Measurements from ENCODE around the gene SMC3.
"Not testable (repeated sequence)": the region's sequence is repeated elsewhere in the genome, so short reads cannot be mapped to it uniquely, and the experiment has no call there.

SMC3 gene

GRCh38 chr10:110567201-110568054 is at the start of gene SMC3:
Gene SMC3, plus strand, starts transcription at chr10:110567695. Its CDS starts 122 bp downstream, at chr10:110567817.
- peak; percentile 59 for DNase-seq

- no peak for DNase-seq
These were observed 45.0 kb upstream of the SMC3 start for GRCh38 chr10:110522365-110522988.

DNA sequence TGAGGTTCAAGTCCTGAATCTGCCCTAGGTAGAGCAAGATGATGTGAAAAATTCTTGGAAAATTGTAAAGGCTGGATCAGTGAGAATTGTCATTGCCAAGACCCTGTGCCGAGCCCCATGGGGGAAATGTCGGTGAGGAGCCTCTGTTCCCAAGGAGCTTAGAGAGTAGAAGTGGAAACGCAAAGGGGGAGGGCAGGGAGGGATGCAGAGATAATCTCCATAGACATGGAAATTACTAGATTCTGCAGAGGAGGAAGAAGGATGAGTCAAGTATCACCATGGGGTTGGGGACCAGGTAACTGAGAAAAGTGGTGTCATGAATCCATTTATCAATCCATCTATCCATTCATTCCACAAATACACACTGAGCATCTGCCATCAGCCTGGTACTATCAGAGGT is 43.8 kb upstream of the SMC3 start:
- DNase-seq = no peak

DNA sequence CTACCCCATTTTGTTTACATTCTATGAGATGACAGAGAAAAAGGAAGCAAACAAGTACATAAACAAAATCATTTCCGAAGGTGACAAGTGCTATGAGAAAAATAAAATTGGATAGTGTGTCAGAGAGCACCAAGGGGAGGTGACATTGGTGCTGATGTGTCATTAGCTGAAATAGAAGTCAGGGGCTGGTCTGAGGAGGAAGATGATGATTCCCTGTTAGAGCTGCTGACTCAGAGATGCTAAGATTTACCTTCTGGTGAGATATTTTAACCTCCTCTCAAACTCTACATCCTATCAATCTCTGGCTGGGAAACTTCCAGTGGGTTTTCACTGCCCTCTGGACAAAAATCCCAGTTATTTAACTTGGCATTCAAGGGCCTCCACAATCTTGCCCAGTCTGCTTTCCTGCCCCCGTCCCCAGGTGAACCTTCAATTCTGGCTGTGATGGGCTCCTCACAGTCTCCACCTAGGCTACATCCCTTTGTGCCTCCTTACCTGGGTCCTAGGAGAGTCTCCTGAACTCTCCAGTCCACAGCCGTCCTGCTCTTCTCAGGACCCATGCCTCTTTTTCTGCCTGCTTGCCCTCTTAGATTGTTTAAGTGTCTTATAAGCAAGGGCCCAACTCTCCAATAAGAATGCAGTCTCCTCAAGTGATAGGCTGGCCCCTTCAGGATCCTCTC is 43.2 kb upstream of the SMC3 start:
- DNase-seq = no peak

DNA sequence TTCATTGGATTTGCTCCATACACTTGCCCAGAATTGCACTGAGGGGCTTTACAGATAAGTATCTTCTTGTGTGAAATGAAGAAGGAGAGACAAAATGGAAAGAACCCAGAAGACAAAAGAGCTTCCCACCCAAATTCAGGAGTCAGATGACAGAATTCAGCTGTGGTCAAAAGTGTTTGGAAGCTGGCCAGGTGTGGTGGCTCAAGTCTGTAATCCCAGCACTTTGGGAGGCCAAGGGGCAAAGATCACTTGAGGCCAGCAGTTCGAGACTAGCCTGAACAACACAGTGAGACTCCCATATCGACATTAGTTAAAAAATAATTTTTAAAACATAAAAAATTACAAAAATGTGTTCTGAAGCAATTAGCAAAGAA is 42.6 kb upstream of the SMC3 start:
- no peak for DNase-seq

DNA sequence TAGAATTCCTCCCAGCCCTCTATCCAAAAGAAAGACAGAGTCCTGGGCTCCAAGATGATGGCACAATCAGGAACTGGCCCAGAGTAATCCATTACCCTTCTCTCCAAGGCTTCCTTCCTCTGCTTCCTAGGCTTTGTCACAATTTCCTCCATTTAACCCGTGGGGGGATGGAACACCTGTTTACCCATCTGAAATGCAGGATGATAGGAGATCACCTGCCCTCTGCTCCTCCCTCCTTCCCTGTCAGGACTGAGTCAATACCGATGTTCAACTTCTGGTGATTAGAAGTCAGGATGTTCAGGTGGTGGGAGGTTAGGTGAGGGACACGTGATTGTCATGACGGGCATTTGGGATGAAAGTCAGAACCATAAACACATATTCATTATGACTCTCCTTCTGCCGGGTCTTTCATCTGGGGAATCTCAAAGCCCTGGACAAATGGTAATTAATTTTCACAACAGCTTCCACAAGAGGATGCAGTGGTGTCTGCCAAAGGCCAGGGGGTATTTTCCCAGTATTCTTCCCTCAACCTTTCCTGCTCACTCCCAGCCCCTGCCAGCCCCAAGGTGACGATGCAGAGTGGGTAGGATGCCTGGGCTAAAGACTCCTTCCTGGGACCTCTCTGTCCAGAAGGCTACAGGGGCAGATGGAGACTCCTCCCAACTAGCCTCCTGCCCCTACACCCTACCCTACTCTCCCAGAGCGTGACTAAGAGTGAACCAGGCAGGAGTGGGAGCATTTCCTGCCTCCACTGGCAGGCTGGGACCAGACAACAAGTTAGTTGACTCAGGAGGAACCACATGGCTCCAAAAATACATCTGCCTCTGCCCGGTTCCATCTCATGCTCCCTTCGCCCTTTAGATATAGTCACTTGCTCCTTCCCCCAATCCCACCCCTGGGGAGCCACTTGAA is 41.9 kb upstream of the SMC3 start:
- no peak for DNase-seq

GRCh38 chr10:110527731-110528171 is 39.7 kb upstream of the SMC3 start:
- DNase-seq = no peak

DNA sequence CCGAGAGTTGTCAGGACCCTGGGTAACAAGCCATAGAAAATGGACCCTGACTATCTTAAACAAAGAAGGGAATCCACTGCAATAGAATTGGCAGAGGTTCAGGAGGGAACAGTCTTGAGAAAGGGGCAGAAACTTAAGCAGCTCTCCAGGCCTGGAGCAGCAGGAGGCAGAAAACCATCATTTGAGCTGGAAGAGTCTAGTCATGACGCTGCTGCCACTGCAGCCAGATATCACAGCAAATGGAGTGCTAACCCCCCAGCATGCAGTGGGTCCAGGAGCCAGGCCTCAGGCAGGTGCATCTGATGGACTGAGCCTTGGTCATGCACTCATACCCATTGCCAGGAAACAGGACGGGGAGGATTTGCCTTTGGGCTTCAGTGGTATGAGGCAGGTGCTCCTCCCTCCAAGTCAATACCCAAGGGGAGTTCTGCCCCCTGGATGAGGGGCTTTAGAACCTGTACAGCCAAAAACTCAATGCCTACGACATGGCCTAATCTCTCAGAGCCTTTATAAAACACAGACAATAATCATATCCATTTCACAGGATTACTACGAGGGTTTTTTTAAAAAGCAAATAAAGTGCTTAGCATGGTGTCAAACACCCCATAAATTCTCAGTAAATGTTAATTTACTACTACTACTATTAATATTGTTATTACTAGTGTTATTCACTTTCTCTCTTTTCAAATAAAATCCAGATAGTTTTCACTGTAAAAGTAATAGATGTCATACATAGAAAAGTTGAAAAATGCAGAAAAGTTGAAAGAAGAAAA is 39.1 kb upstream of the SMC3 start:
- no peak for DNase-seq

DNA sequence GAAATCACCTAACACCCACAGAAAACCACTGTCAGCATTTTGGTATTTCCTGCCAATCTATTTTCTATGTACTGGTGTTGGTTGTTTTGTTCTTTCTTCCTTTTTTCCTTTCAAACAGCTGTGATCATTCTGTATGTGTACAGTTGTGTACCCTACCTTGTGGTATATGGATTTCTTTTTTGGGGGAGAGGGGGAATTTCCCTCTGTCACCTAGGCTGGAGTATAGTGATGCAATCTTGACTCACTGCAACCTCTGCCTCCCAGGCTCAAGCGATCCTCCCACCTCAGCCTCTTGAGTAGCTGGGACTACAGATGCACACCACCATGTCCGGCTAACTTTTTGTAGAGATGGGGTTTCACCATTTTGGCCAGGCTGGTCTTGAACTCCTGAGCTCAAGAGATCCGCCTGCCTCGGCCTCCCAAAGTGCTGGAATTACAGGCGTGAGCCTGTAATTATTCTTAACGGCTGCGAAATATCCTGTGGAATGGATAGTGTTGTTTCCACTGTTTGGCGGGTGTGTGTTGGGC is 38.4 kb upstream of the SMC3 start:
- not testable (repeated sequence) for DNase-seq

GRCh38 chr10:110529596-110530011 is 37.9 kb upstream of the SMC3 start:
- DNase-seq = no peak

GRCh38 chr10:110530131-110530831 is 37.2 kb upstream of the SMC3 start:
- DNase-seq = no peak

GRCh38 chr10:110531687-110532086 is 35.8 kb upstream of the SMC3 start:
- DNase-seq = no peak

DNA sequence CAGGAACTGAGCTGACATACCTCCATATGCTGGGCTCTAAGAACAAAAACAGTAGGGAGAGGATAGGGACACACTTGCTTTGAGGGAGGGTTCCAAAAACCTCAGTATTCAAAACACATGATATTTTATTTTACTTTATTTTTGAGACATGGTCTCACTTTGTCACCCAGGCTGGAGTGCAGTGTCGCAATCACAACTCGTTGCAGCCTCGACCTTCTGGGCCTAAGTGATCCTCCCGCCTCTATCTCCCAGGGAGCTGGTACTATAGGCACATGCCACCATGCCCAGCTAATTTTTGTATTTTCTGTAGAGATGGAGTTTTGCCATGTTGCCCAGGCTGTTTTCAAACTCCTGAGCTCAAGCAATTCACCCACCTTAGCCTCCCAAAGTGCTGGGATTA is 34.9 kb upstream of the SMC3 start:
- DNase-seq = not testable (repeated sequence)

DNA sequence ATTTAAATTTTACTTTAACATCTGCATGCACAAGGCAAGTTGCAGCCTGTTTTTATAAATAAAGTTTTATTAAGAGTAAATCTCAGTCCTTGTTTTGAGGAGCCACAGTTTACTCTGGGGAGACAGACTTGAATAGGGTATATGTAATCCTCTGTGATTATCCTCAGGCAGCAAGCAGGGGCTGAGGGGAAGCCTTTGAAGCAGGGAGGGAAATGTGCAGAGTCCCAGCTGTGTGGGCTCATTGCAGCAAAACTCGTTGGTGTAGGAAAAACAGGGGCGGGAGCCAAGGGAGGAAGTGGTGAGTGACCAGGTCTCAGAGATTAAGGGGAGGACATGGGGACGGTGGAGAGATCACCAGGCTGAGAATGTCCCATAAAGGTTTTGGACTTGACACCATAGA is 34.3 kb upstream of the SMC3 start:
- DNase-seq = no peak

DNA sequence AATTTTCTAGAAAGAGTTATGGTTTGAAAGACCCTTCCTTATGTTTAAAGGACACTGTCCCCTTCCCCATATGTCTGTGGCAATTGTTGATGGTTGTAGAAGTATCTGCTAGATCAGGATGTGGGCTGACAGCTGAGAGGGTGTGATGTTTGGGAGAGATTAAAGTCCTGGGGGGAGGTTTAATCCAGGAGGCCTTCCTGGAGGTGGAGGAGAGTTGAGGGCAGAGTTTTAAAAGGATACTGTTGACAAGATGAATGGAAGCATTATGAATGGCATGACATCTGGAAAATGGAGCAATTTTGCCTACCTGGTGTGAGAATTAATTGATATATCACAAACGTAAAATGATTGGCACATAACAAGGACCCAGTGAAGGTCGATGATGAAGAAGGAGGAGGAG is 32.9 kb upstream of the SMC3 start:
- DNase-seq = no peak

GRCh38 chr10:110535958-110536891 is 31.3 kb upstream of the SMC3 start:
- DNase-seq = no peak

GRCh38 chr10:110539091-110539490 is 28.4 kb upstream of the SMC3 start:
- DNase-seq = no peak

GRCh38 chr10:110540031-110540430 is 27.5 kb upstream of the SMC3 start:
- DNase-seq = peak; percentile 16

- no peak for DNase-seq
These were observed 22.4 kb upstream of the SMC3 start for GRCh38 chr10:110544958-110545537.
